Effector CD4-positive, alpha-beta T cell (primary cell): Measurements from ENCODE around the gene ZXDC.

Experiments used
- DNase-seq: peaks from one replicate; pipeline ENCODE4 v3.0.0-alpha.2; 2020

Gene ZXDC

DNA sequence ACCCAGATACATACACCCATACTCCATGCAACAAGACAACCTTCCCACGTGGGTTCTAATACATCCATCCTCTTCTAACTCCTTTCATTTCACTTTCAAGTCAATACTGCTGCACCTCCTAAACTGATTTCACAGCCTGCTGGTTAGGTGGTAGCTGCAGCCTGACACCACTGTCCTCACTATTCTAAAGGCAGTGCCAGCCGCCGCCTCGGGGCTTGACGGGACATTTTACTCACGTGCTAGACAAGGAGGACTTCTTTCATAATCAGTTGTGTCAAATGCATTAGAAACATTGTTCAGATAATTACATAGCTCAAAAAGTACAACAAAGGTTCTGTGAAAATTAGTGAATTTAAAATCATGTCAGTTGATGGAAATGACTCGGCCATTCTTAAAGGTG, 35.6 kb upstream of the ZXDC start:
- DNase-seq, result no peak

DNA sequence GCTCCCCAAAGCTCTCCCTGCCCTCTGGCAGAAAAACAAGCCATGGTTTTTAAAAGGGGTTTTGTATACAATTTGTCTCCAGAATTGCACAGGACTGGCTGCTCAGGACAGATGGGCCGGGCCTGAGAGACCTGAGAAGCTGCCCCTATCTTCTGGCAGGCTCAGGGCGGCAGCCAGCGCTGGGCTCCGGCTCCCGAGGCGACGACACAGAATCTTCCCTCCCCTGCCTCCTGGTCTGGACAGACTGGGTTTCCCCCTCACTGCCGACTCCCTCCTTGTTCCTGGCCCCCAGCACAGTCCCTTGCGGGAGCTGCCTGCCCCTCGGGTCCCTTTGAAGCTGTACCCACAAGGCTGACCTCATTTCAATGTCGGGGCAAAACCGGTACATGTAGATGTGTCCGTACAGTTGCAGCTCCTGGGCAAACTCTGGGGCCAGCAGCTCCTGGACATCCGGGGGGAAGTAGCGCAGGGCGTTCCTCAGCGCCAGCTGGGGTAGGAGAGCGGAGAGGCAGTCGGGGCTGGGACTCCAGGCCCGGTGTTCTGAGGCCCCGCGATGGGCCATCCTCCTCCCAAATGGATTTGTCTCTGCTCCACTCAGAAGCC, 34.7 kb upstream of the ZXDC start:
- no peak for DNase-seq

DNA sequence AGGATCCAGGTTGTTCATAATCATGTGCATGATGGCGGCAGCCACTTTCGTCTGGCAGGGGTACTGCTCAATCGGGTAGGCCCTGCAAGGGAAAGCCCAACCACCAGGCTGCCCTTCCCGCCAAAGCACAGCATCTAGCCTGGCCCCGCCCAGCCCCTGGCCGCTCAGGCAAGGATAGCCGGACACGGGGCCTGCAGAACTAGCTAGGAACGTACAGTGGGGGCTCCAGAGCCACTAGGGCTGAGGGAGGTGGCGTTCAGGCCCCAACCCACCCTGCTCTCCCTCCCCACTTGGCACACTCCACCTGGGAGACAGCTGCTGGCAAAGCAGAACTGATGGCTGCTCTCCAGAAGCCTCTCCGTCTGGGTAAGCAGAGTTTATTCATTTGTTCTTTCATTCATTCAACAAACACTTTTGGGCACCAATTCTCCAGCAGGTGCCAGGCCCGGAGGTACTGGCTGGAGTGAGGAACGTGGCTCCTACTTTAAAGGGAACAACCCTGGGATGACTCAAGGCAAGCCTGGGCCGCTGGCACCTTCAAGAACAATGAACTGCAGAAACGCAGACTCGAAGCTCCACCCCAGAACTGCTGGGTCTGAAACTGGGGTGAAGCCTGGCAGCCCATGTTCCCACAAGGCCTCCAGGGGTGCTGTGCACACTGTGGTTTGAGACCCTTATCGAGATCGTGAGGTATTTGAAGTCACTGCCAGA, 34.1 kb upstream of the ZXDC start:
- DNase-seq, result no peak

DNA sequence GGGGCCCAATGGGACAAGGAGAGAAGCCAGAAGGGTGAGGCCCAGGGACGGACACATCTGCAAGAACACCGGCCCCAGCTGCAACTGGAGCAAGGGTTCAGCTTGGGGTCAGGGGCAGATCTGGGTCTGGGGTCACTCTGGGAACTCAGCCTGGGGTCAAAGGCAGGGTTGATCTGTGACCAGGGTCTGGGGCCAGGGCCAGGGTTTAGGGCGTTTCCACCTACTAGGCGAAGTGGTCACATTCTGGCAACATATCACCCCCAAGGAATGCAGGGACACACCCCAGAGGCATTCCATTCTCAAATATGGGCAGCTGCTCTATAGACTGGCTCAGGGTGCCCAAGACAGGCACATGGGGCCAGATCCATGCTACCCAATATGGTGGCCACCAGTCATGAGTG, 32.9 kb upstream of the ZXDC start:
- DNase-seq, result no peak

DNA sequence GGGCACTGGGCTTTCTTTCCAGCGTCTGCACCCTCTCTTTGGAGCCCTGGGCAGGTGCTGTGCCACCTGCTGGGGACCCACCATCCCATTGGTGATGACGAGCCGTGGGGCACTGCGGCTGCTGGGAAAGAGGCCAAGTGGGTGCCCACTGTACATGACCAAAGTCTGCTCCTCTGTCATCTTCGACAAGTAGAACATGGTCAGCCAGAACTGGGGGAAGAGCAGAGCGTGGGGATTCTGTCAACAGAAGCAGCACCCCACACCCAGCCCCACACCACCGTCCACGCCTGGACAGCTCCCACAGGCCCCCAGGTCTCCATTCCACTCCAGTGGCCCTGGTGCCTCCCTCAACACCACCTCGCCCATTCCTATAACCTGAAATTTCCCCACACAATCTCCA, 32.2 kb upstream of the ZXDC start:
- DNase-seq, result no peak

DNA sequence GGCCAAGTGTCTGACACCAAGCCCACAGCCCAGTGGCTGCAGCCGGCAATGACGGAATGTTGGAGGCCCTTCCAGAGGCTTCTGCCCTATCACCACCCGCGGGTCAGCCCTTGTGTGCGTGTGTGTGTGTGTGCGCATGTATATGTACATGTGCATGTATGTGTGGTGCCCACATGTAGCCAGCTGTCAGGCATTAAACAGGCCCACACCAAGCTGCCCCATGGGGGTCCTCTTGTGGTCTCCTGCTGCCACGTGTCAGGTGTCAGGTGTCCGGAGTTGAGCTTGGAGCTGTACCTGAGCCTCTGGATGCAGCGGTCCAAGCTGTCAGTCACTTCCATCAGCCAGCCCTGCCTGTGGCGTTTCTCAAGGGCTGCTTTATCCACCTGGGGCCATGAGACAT, 28.0 kb upstream of the ZXDC start:
- DNase-seq, result no peak

DNA sequence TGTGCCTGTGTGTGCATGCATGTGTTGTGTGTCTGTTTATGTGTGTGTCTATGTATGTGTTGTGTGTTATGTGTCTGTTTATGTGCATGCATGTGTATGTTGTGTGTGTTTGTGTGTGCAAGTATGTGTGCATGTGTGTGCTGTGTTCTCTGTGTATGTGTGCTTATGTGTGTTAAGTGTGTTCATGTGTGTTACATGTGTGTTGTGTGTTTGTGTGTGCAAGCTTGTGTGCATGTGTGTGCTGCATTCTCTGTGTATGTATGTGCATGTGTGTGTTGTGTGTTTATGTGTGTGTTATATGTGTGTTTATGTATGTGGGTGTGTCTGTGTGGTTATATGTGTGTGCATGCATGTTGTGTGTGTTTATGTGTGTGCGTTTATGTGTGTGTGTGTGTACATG, 27.0 kb upstream of the ZXDC start:
- DNase-seq, result no peak

DNA sequence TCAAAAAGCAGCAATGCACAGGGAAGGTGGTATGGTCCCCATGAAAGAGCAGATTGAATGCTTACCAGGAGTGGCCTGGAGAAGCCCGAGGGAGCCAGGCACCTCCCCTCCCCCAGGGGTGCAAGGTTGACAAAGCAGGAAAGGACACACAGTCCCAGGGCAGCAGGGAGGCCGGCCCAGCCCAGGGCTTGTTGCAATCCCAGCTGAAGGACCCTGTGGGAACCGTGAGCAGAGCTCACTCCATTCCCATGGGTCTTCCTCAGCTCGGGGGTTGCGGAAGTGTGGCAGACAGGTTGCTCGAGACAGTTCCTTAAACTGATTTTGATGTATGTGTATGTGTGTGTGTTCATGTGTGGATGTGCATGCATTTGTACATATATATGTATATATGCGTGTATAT, 26.0 kb upstream of the ZXDC start:
- no peak for DNase-seq

DNA sequence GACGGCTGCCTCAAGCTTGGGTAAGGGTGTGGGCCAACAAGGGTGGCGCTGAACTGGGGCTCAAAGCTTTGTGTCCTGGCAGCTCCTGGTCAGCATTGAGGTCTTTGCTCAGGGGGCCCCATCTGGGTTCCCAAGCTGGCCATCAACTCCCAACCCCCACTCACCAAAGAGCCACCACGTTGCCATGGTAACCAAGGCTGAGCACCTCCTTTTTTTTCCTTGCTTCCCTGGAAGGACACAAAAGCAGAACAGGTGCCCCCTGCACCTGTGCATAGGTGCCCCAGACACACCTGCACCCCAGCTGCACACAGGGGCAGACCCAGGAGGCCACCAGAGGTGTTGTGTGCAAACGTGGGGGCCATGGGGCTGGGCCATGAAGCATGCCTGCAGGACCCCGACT, 25.4 kb upstream of the ZXDC start:
- no peak for DNase-seq

DNA sequence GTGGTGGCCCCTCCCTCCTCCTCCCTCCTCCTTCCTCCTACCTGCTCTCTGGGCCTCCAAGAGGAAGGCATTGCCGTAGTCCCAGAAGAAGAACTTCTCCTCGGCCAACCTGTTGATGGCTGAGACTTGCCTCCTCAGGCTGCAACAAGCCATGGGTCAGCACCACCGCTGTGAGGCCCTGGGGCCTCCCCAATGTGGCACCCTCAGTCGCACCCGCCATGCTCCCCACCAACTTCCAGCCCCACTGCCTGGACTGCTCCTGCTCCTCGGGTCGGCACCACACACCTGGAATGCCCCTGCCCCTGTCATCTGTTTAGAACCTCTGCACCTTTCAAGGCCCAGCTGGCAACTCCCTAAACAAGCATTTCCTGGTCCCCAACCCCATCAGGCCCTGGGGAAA, 24.3 kb upstream of the ZXDC start:
- no peak for DNase-seq

DNA sequence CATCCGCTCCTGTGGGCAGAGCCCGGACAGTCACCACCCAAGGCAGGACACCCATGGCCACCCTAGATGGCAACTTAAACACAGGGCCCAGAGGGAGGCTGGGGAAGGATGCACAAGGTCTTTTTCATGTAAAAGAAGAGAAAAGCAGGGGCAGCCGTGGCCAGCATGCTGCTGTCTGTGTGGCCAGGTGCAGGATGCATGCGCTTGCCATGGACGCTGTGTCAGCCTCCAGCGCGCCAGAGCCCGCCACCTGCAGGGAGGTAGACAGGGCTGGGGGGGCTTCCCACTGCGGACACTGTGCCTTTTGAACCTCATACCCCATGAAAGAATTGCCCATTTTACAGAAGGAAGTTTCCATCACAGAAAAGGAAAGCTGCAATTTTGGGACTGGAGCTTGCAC, 23.7 kb upstream of the ZXDC start:
- DNase-seq, result no peak

DNA sequence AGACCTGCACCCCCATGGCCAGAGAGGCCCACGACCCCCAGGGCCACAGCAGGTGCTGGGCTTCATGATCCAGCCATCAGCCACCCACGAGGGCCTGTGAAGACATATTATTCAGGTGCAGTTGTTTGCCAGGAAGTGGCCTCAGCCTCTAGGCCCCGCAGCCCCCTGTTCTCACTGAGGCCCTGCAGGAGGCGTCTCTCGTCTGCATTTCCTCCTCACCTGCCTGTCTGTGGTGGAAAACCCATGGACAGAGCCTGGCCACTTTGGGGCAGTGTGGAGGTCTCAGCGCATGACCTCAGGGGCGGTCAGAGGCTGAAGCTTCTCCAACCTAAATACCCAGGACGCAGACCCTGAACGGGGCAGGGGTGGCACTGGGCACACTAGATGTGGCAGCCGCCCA, 23.2 kb upstream of the ZXDC start:
- DNase-seq, result no peak

DNA sequence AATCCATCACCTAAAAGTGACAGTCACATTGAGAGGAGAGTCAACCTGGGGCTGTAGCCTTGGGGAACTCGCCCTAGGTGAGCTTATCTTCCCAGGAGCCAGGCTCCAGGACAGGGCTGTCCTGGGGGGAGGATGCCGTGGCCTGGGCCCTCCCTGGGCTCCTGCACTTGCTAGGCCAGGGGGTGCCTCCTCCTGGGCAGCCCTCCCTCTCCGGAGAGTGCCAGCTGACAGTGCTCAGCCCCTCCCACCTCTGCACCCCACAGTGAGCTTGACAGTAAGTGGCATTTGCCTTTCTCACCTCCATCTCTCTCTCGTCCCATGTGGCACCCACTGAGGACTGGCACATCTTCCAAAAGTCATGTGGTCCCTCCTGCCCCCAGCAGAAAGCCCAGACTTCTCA, 22.8 kb upstream of the ZXDC start:
- no peak for DNase-seq

DNA sequence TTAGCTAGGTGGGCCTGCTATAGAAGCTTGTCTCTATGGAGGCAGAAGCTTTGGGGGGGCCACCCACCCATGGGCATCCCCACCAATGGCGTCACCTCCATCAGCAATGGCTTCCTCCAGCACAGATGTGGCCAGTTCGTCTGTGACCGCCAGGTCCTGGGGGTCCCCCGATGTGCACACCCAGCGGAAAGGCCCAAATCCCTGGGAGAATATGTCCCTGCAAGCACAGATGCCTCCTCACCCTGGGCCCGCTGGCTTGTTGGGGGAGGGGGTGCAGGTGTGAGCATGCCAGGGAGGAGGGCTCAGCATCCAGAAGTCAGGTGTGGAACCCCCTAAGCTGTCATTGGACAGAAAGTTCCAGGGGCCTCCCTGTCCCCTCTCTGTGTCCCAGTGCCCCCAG, 22.3 kb upstream of the ZXDC start:
- no peak for DNase-seq

DNA sequence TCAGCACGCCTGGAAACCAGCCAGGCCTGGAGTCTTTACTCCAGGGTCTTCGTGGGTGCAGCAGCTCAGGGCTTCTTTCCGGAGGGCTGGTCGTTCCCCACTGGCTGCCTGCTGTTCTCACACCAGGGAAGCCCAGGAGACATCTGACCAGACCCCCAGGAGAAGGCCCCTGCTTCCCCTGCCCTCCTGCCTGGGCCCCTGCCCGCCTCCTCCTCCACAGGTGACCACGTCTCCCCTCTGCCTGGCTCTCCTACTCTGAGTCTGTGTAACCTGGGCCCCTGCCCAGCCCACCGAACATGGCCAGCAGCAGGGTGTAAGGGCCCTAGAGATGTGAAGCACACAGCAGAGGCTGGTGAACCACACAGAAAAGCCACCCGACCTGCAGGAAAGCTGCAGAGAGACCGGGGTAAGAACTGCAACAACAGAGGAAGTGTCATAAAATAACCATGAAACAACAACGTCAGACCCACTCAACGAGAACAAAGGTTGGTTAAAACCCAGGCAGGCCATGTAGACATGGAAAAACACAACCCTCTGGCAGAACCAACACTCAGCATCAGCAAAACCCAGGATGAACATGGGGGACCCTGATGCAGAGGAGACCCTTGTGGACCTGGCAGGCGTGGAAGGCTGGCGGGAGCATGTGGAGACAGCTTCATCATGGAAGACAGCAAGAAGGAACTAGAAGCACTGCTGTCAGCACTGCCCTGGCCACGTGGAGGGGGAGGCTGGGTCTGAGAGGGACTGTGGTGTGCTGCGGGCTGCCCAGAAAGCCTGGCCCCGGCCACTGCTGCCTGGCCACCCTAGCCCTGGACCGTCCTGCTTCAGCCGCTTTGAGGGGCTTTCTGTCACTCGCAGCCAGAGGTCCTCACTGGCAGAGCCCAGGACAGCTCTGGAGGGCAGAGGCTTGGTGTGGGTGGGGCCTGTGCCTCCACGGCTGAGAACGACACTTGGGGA, 21.5 kb upstream of the ZXDC start:
- no peak for DNase-seq

DNA sequence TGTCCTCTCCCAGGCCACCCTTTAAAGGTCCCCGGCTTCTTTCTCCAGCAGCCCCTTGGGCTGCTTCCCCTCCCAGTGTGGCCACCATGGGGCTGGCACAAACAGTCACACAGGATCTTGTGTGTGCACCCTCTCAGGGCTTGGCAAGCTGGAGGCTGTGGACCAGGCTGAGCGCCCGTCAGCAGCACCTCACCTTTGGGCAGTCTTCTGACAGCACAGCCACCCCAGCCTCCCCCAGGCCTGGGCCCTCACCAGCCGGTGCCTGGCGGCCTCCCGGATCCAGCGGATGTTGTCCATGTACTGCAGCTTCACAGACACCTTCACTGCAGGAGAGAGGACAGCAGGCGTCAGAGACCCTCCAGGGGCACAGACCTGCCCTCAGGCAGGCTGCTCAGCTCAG, 20.1 kb upstream of the ZXDC start:
- DNase-seq, result no peak

DNA sequence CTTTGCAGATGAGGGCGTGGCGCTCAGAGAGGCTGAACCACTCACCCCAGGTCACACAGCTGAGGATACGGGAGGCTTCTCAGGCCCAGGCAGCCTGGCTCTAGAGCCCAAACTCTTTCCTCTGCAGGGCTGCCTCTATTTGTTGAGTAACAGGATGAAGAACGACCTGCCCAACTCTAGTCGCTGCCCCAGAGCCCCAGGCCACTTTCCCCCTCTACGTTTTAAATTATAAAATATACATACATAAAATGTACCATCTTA, 19.2 kb upstream of the ZXDC start:
- DNase-seq, result no peak

DNA sequence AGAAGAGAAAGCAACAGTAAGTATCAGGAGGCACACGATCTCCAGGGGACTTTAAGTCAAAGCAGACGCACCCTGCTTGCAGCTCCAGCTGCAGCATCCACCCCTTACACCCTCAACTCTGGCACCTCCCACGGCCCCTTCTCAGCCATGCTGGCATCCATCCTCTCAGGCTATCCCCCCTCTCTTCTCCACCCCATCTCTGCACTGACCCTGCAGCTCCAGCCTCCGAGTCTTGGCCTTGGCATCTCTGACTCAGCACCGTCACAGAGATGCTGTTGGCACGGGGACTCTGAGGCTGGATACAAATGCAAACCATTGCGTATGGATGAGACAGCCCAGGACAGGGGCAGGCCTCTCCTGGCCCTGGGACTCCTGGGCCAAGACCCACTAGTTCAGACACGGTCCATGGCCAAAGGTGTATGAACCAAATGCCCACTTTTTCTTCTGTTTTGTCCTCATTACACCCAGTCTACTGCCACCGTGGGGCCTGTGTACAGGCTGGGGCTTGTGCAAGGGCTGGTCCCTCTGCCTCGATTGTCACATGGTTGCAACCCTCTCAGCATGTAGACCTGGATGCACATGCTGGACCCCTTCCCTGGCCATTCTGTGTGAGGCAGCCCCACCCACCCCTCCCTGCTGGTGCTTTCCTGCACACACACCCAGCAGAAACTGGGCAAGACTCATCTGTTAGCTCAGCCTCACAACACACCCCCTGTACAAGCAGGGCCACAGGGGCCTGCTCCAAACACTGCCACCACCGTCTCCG, 18.7 kb upstream of the ZXDC start:
- DNase-seq, result no peak

DNA sequence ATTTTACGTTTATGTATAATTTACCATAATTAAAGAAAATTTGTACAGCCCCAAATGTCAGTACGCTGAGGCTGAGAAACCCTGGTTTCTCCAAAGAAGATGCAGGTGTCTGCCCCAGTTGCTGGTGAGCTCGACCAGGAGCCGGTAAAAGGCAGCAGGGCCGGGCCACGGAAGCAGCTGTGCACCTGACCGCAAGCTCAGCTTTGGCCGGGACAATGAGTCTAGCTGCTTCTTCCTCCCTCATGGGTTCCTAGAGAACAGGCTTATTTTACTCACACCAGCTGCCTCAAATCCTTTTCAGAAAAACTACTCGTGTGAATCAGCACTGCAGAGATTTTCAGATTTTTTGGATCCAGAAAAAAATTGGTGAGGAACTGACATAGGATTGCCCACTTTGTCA, 18.0 kb upstream of the ZXDC start:
- DNase-seq, result no peak

DNA sequence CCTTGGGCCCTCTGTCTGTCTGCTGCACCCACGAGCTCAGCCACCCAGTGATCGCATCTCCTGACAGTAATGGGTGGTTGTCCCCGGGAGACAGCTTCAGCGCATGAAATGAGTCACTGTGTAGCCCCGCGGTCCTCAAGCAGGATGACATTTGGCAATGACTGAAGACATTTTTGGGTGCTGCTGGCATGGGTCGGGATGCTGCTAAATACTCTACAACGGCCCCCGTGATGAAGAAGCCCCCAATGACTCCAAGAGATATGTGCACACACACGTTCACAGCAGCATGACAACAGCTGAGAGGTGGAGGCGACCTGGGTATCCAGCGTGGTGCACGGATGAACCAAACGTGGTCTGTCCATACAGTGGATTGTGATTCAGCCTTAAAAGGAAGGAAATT, 17.4 kb upstream of the ZXDC start:
- DNase-seq, result no peak

DNA sequence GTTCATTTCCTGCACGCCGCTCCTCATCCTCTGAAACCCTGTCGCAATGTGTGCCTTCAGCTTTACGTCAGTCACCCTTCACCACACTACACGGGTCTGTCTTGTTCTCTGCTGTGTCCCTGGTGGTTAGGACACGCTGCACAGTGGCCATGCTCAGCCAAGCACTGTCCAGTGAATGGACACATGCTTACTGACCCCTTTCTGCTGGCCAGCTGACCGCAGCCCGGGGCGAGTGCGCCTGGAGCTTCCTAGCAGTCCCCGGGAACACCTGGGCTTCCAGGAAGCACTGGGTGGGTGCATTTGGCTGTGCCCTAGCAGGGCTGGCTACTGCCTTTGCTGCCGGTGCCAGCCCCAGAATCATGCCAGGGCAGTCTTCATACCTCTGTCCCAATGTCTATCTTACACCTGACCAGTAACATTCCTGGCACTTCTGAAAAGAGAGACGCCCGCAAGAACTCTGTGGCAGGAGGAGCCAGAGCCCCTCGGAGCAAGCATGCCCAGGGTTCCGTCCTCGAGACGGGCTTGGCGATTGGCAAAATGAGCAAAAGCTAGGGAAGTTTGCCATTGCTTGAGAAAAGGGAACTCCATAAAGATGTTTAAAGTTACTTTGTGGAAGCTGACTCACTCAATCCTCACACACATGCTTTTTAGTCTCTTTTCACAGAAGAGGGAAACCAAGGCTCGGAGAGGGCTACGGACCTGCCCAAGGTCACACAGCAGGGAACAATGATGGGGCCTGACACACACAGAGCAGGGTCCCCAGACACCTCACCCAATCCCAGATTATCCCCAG, 15.7 kb upstream of the ZXDC start:
- DNase-seq, result no peak

DNA sequence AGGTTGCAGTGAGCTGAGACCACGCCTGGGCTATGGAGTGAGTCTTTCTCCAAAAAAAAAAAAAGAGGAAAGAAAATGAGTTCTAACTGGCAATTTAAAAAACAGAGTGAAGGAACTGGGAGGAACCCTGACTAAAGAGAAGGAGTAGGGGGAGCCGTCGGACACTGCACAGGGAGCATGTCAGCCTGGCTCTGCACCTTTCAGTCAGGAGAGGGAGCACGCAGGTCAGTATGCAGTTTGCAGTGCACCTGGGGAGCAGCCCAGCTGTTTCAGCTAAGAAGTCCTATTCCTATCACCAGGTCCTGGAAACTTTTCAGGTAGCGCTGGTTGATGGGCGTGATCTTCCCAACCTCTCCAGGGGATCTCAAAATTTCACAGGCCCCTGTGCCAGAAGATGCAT, 14.9 kb upstream of the ZXDC start:
- no peak for DNase-seq
